Stimulated activated CD8-positive, alpha-beta memory T cell treated with anti-CD3 and anti-CD28 coated beads, Interleukin-12 subunit alpha, Interleukin-12 subunit beta, amount 100 ng/mL, for 1 hour (primary cell): Measurements from ENCODE around the gene HOXD13.

Source experiments
- DNase-seq: peaks from one replicate; pipeline ENCODE4 v3.0.0-alpha.2; 2020; ENCODE audit warnings: low read depth

HOXD13 gene

DNA sequence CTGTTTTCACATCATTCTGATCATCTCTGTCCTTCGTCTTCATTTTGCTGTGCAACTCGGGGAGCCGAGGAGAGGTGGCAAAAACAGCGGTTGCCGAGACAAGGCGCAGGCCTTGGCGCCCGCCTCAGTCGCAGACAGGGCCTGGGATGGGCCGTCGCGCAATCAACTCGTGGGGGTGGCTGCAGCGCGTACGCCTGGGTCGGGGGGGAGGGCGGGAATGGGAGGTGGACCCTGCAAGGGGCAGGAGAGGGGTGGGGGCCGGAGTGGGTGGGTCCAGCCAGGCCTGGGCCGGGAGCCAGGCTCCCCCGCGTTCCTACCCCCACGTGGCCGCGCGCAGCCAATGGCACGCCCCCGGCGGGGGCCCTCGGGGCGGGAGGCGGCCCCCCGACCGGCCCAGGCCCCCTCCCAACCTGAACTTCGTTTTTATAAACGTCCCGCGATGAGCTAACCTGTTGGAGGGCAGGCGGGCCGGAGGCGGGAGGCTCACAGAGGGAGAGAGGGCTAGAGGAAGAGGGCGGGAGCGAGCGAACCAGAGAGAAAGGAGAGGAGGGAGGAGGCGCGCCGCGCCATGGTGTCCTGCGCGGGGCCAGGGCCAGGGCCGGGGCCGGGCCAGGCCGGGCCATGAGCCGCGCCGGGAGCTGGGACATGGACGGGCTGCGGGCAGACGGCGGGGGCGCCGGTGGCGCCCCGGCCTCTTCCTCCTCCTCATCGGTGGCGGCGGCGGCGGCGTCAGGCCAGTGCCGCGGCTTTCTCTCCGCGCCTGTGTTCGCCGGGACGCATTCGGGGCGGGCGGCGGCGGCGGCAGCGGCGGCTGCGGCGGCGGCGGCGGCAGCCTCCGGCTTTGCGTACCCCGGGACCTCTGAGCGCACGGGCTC lies at the start of gene HOXD13:
Gene HOXD13 (plus strand): TSS at position 452 of the 875 bp plus-strand sequence. CDS start 170 bp downstream, at position 622.
- DNase-seq: no peak

DNA sequence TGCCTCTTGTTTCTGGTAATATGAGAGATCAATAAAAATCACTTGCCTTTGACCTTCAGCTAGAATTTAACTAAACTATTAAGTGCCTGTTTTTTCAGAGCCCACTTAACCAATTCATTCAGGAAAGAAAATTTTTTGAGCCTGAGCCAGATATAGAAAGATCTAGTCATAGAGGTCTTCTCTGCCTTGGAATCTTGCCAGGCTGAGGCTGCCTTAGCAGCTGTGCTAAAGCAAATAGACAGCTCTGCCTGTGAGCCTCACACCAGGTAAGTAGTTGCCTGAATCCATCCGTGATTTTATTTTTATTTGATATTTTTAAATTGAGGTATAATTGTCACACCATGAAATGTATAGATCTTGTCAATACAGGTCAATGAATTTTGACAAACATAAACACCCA lies 36.1 kb upstream of the HOXD13 start:
- DNase-seq: no peak

DNA sequence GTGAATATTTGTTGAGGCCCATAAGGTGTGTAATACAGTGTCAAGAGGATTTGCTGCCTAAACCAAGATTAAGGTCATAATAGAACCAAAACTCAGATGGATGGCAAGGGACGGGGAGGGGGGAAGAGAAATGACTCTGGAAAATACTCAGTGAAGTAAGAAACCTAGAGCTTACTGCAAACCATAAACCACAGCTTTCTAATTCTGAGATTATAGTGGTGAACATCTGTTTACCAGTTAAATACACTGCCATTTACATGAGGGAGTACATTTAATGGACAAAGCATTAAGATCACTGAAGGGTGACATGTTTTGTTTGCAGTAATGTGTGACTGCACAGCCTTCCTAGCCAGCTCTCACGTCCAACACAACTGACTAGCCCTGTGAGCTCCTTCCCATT lies 28.6 kb upstream of the HOXD13 start:
- no peak for DNase-seq

DNA sequence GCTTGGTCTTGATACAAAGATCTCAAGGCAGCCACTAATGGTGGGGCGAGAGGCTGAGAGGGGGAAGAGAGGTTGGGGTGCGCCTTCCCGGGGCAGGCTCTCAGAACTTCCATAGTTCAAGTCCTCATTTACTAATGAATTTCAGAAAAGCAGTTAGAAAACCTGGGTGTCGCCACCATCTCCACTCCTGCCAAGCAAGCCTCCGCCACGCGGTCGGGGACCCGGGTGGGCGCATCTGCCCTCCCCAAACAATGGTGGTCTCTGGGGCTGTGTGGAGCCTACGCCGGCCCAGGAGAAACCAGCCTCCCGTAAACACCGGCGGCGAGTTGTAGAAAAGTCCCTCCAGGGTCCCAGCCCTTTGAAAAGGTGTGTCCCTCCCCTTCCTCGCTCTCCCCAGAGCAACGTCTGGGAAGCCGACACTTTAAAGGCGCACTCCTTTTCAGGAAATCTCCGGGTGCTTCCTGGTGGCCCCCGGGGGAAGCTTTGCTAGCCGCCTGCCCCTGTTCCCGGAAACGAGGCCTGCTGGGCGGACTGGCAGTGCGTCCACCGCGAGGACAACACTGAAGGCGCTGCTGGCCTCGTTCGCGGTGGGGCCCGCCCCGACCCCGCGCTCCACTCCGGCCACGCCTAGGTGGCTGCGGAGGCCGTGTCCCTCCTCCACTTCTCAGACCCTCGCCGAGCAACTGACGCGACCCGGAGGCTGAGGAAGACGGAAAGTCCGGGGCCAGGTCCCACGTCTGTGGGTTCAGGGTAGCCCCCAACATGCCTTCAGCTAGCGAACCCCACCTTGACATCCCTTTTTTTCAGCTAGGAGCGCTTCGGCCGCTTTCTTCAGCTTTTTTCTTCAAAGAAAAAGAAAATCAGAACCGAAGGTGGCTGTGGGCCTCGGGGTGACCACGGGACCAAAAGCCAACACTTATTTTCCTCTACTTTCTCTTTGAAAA lies 25.6 kb upstream of the HOXD13 start:
- no peak for DNase-seq

DNA sequence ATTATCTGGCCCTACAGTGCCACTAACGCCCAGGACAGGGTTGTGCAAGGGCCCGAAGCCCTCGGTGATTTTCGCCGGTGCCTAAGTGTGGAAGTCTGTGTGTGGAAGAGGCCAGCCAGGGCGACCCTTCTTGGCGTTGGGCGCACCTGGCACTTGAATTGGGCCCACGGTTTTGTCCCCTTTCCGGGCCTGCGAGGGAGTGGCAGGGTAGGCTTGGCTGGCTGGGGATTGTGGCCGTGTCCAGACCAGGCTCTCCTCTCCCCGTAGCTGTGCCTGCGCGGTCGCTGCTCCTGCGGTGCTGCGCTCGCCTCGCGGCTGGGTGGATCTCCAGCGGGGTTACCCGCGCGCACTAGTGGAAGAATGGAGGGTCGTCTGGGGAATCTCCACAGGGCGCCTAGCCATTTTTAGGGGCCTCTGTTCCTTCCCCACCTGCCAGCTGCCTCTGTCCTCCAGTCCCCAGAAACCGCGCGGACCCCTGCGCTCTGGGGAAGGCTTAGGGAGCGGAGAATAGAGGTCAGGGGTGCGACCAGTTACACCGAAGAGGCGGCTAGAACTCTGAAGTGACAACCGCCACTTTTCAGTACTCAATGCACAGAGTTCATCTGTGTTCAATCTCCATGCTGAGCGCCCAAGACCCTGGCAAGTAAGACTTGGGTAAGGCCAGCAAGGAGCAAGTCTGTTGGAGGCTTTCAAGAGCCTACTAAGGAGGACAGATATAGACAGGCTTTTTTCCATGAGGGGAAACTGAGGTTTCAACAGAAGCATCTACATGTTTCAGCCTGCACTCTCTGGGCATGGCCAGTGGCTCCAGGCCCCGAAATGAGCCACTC lies 24.7 kb upstream of the HOXD13 start:
- no peak for DNase-seq

DNA sequence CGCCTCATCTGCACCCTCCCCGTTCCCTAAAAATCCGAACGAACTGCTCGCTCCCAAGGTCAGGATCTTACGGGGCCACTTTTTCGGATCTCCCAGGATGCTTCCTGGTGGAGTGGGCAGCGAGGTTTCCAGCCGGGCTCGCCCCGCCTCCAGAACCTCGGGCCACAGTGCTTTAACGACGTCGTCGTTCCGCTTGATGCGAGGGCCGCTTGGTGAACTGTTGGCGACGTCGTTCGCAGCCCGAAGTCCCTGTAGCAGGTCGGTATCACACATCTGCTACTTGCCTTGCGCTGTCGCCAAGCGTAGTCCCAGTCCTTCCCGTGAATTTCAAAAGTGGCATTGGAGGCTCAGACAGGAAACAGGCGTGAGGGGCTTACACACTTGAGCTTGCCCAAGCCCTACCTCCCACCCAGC lies 24.1 kb upstream of the HOXD13 start:
- DNase-seq: no peak

DNA sequence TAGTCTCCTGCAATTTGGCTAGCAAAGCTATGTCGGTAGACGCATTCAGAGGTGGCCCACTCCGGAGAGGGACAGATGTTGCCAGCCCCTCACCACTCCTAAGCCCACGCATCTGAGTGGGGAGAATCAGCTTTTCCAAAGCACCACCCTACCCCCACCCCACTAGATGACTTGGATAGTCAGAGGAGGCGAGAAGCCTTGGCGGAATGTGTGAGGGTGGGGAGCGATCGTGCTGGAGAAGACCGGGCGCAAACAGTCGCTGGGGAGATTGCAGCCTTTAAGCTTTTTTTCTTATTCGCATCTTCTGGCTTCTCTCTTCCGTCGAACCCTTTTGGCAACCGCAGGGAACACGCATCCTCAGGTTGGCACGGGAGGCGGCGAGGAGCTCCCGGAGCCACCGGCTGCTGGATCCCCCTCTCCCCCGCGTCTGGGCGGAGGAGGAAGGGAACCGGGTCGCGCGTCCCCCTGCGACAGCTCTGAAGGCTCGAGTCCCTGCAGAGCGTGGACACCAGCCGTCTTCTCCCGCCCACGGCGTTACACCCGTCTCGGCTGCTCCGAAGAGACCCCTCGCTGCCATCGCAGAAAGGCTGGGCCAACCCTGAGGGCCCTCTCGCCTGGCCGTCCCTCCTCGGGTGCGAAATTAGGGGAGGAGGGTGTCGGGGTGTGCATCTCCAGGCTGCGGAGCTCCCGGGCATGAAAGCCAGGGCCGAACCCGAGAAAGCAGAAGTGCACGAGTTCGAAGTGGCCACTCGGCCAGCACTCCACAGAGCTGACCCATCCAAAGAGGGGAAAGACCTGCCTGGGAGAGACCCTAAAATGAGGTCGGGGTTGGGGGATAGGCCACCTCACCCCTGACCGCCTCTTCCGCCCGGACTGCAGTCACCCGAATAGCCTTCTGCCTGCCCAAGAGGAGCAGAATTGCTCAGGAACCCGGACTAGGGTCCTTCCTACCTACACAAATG lies 20.9 kb upstream of the HOXD13 start:
- DNase-seq: no peak

DNA sequence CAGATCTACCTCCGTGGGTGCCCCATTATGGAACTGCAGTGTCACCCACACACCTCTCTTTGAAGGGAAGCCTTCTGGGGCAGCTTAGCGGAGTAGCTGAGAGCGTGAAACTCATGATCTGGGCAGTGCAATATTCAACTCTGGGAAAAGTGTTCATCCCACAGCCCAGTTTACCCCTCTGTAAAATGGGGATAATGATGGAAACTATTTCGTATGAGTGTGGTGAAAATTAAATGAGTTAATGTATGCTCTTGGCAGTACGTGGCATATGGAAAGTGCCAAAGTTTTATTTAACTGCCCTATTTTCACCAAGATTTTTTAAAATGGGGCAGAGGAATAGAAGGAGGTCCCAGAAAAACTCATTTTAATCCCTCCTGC lies 20.2 kb upstream of the HOXD13 start:
- DNase-seq: no peak

DNA sequence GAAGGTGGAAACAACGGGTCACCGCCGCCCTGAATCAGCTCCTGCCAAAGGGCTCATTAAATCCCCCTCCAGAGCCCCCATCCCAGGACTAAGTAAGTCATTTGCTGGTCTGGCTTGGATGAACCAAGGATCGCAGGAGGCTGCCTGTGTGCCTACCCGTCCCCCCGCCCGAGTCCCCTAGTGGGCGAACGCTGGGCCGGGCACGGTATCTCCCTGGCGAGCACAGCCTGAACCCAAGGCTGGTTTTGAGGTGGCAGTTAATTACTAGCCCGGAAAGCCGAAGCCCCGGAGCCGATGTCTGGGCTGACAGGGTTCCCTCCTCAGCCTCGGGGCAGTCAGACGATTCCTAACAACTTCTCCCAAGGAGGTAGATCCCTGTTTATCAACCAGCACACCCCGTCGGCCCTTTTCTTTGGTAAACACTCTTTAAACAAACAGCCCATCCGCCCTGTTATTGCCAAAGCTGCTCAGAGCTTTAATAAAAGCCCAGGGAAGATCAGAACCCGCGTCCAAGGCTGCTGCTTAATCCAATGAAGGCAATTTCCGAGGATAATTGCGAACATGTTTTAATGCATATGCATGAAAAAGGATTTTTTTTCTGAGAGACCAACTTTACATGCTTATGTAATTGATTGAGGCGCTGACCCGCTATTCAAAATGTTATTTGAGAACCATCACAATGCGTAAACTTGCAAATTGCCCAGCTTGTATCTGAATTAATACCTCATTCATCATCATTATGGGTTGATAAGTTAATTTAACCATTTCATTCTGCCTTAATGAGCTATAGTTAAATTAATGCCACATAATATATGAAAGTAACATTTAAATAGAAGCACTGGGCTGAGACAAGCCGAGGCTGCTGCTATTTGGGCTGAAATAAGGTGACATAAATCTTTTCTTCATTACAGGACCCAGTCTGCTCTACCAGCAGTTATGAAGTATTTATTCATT lies 19.3 kb upstream of the HOXD13 start:
- no peak for DNase-seq

DNA sequence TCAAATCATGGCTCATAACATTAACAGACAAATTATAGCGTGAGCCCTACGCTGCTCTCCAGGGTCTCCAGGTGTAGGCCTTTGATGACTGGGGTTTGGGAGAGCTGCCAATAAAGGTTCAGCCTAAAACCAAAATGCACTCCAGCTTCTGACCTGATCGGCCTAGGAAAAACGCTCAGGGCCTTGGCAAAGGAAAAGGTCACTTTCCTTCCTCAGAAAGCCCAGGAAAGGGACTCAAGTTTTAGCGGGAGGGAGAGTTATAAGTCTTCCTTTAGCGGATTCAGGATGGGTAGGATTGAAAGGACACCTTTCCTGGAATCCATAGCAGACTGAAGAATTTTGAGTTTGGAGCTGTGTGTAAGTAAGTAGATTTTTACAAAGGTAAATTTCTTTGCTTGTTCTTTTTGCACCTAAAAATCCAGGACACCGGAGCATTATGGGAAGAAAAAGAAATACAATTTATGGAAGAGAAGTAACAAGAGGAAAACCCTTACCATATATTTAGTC lies 17.5 kb upstream of the HOXD13 start:
- no peak for DNase-seq

DNA sequence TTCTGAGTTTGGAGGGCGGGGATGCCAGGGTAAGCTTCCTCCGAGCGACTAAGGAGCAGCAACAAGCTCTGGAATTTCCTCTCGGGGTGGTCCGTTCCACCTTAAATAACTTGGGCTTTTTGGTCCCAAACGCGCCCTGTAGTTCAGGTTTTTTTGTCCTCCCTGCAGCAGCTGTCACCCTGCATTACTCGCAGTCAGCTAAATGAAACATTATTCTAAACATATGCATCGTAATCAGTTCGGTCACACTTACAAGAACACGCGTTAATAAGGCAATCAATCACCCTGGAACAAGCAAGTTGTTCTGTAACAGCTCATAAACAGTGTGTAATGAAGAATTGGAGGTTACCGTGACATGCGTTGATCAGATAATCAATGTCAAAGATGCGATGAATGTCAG lies 17.0 kb upstream of the HOXD13 start:
- DNase-seq: no peak

DNA sequence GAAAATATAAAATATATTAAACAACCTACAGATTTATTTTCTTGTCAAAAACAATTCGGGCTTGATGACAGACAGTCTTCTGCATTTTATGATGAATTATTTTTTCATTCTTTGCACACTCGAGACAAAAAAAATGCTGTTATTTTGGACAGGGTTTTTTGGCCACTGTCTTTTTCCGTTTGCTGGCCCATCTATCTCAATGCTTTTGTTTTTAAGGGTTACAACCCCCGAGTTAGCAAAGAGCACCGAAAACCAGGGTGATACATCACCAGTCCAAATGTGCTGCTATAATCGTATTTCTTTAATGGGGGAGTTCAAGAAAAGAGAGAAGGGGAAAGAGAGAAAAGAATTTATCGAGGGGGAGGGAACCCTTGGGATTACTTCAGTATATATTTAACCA lies 16.5 kb upstream of the HOXD13 start:
- no peak for DNase-seq

DNA sequence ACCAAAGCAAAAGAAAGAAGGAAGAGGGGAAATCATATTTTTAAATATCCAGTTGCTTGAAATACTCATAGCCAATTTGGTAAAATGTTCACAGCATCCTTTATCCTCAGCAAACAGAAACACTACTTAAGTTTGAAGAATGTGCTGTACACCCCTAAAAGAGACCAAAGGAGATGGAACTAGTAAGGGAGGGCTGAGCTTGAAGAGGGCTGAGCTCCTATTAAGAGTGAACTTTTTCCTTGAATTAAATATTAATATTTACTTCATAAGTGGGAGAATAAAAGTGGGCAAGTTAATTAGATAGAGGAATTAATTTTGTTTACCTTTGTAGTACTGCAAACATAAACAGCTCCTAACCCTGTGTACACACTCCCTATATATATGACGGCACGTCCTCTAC lies 15.7 kb upstream of the HOXD13 start:
- DNase-seq: no peak

DNA sequence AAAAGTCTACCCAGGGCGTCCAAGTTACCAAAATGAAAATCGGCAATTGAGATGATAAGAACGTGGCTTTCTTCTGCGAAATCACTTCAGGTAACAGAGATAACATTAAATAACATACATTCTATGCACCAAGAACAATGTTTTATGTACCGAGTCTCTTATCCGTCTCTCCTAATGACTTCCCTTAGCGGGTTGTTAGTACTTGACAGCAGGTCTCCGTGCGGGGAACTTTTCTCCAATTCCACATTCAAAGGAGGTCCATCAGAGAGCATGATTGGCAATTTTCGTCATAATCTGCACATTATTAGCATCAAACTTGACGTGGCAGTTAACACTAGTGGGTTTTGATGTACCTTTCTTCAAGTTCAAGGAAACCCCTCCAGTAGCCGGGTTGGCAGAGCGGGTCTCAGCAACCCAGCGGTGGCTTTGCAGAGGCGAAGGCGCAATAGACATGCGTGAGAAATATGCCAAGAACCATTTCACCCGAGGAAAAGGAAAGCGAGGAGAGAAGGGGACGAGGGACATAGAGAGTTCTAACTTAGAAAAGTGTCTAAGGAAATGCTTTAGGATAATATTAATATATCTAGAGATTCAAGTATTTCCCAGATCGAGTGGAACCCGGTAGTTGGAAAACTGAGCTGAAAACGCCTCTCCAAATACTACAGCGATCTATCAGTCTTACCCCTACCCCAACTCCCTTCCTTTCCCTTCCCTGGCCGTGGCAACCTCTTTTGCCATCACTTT lies 13.8 kb upstream of the HOXD13 start:
- DNase-seq: no peak

DNA sequence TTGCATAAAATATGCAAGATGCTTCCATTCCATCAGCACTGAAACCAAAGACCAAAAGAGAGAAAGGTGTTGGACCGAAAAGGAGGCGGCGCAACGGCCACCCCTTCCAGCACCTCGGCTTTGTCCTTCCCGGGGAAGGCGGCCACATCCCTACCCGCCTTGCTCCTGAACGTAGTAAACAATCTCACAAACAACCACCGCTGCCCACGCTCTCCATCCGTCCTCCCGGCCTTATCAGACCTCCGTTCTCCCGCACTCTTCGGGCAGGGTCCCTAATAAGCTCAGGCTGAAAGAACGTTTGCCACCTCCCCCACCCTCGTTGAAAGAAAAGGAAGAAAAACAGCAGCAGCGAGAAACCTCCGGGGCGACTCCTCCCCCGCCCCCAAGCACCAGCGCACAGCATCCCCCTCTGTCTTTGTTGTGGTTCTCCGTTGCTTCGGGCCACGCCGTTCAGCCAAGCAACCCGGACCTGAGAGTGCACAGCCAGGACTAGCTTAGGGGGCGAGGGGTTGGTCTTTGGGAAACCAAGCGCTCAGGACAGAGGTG lies 13.2 kb upstream of the HOXD13 start:
- DNase-seq: no peak

DNA sequence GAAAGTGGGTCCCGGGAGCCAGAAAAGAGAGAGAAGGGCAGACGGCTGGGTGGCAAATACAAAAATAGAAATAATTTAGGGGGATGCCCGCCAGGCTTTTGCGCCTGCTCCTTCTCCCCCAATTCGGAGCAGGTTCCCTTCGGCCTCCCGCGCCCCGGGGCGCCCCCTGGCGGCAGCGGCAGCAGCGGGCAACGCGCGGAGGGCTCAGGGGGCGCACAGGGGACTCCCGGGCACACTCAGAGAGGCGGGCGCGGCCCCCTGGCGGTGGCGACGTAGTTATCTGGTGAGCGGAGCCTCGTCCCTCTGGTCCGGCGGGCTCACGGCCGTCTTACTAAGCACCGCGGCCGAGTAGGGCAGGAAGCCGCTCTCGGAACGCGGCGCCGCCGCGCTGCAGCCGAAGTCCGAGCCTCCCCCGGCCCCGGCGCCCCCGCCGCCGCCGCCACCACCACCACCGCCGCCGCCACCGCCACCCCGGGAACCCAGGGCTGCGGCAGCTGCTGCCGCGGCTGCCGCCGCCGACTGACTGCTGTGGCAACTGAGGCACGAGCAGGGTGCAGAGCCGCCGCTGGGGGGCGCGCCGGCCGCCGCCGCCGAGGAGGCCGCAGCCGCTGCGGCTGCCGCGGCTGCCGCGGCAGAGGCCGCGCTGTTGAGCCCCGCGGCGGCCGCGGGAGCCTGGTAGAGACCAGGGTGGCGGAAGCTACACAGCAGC lies 12.5 kb upstream of the HOXD13 start:
- no peak for DNase-seq

DNA sequence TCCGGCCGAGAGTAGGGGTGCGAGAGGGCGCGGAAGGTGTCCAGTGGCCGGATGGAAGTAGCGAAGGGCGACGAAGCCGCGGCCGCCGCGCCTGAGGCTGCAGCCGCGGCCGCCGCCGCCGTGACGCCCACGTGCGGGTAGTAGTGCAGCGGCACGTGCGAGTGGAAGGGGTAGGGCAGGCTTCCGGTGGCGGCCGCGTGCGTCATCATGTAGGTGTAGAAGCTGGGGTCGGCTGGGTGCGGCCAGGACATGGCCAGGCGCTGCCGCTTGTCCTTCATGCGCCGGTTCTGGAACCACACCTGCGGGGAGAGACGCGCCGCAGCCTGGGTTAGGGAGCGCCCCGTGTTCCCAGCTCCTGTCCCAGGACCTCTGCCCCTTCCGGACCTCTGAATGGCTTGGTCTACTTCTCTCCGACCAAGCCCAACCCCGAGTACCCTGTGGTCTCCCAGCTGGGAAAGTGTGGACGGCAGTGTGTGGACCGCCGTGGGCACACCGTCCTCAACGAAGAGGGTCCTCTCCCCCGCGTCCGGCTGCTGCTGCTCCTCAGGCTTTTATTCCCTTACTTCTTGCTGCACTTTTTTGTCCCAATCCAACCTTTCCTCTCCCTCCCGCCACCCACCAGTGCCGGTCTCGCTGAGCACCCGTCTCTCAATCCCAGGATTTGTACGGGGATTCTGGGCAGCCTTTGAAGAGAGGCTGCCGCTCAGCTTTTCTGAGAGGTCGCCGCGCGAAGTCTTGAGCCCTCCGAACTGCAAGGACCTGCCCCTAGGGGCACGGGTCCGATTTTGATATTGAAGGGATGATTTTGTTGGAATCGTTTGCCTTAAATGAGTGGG lies 11.8 kb upstream of the HOXD13 start:
- DNase-seq: no peak
